ENCODE measurements around the gene LYZL4.

DNA sequence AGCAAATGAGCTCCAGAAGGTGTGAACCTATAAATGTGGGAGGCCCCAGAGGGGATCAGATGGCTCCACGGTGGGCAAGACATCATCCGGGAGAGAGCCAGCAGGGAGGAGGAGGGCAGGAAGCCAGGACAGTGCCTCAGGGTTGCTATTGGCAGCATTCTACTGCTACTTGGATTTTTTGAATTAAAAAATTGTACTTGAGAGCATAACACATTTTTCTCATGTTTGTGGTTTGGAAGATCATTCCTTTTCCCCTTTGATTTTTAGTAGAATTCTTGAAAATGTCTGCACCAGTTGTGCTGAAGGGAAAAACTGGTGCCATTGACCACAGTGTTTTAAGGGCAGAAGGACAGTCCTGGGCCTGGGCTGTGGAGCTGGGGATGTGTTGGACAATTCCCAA, 59.2 kb downstream of the LYZL4 start:
- no peak for TF ChIP-seq ARNTL (CRISPR knock-in tag; IDR thresholded peaks at IDR 0.05; ENCODE audit: borderline replicate concordance, low read depth)
- no peak for TF ChIP-seq ZNF8 (CRISPR knock-in tag; IDR thresholded peaks at IDR 0.05)
- no peak for TF ChIP-seq ZC3H10 (CRISPR knock-in tag; IDR thresholded peaks at IDR 0.05)
- TF ChIP-seq, protein P1, sequence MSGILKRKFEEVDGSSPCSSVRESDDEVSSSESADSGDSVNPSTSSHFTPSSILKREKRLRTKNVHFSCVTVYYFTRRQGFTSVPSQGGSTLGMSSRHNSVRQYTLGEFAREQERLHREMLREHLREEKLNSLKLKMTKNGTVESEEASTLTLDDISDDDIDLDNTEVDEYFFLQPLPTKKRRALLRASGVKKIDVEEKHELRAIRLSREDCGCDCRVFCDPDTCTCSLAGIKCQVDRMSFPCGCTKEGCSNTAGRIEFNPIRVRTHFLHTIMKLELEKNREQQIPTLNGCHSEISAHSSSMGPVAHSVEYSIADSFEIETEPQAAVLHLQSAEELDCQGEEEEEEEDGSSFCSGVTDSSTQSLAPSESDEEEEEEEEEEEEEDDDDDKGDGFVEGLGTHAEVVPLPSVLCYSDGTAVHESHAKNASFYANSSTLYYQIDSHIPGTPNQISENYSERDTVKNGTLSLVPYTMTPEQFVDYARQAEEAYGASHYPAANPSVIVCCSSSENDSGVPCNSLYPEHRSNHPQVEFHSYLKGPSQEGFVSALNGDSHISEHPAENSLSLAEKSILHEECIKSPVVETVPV (CRISPR knock-in tag; IDR thresholded peaks at IDR 0.05): no peak
- TF ChIP-seq BACH2 (CRISPR knock-in tag; IDR thresholded peaks at IDR 0.05; ENCODE audit: borderline replicate concordance): no peak
- TF ChIP-seq ISL1 (CRISPR knock-in tag; IDR thresholded peaks at IDR 0.05): no peak
- TF ChIP-seq ZFP3 (CRISPR knock-in tag; IDR thresholded peaks at IDR 0.05): no peak
- no peak for TF ChIP-seq TOX (CRISPR knock-in tag; IDR thresholded peaks at IDR 0.05; ENCODE audit: borderline replicate concordance)
- TF ChIP-seq, protein P2, sequence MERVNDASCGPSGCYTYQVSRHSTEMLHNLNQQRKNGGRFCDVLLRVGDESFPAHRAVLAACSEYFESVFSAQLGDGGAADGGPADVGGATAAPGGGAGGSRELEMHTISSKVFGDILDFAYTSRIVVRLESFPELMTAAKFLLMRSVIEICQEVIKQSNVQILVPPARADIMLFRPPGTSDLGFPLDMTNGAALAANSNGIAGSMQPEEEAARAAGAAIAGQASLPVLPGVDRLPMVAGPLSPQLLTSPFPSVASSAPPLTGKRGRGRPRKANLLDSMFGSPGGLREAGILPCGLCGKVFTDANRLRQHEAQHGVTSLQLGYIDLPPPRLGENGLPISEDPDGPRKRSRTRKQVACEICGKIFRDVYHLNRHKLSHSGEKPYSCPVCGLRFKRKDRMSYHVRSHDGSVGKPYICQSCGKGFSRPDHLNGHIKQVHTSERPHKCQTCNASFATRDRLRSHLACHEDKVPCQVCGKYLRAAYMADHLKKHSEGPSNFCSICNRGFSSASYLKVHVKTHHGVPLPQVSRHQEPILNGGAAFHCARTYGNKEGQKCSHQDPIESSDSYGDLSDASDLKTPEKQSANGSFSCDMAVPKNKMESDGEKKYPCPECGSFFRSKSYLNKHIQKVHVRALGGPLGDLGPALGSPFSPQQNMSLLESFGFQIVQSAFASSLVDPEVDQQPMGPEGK (CRISPR knock-in tag; IDR thresholded peaks at IDR 0.05; ENCODE audit: borderline replicate concordance): no peak
- TF ChIP-seq PPARA (CRISPR knock-in tag; IDR thresholded peaks at IDR 0.05; ENCODE audit: borderline replicate concordance): no peak
- no peak for TF ChIP-seq RARB (CRISPR knock-in tag; IDR thresholded peaks at IDR 0.05)
- TF ChIP-seq, protein P3, sequence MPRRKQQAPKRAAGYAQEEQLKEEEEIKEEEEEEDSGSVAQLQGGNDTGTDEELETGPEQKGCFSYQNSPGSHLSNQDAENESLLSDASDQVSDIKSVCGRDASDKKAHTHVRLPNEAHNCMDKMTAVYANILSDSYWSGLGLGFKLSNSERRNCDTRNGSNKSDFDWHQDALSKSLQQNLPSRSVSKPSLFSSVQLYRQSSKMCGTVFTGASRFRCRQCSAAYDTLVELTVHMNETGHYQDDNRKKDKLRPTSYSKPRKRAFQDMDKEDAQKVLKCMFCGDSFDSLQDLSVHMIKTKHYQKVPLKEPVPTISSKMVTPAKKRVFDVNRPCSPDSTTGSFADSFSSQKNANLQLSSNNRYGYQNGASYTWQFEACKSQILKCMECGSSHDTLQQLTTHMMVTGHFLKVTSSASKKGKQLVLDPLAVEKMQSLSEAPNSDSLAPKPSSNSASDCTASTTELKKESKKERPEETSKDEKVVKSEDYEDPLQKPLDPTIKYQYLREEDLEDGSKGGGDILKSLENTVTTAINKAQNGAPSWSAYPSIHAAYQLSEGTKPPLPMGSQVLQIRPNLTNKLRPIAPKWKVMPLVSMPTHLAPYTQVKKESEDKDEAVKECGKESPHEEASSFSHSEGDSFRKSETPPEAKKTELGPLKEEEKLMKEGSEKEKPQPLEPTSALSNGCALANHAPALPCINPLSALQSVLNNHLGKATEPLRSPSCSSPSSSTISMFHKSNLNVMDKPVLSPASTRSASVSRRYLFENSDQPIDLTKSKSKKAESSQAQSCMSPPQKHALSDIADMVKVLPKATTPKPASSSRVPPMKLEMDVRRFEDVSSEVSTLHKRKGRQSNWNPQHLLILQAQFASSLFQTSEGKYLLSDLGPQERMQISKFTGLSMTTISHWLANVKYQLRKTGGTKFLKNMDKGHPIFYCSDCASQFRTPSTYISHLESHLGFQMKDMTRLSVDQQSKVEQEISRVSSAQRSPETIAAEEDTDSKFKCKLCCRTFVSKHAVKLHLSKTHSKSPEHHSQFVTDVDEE (CRISPR knock-in tag; IDR thresholded peaks at IDR 0.05): no peak
- TF ChIP-seq, protein P4, sequence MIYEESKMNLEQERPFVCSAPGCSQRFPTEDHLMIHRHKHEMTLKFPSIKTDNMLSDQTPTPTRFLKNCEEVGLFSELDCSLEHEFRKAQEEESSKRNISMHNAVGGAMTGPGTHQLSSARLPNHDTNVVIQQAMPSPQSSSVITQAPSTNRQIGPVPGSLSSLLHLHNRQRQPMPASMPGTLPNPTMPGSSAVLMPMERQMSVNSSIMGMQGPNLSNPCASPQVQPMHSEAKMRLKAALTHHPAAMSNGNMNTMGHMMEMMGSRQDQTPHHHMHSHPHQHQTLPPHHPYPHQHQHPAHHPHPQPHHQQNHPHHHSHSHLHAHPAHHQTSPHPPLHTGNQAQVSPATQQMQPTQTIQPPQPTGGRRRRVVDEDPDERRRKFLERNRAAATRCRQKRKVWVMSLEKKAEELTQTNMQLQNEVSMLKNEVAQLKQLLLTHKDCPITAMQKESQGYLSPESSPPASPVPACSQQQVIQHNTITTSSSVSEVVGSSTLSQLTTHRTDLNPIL (CRISPR knock-in tag; IDR thresholded peaks at IDR 0.05; ENCODE audit: low read depth): no peak
- TF ChIP-seq, protein P5, sequence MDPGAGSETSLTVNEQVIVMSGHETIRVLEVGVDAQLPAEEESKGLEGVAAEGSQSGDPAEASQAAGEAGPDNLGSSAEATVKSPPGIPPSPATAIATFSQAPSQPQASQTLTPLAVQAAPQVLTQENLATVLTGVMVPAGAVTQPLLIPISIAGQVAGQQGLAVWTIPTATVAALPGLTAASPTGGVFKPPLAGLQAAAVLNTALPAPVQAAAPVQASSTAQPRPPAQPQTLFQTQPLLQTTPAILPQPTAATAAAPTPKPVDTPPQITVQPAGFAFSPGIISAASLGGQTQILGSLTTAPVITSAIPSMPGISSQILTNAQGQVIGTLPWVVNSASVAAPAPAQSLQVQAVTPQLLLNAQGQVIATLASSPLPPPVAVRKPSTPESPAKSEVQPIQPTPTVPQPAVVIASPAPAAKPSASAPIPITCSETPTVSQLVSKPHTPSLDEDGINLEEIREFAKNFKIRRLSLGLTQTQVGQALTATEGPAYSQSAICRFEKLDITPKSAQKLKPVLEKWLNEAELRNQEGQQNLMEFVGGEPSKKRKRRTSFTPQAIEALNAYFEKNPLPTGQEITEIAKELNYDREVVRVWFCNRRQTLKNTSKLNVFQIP (CRISPR knock-in tag; IDR thresholded peaks at IDR 0.05; ENCODE audit: borderline replicate concordance, low read depth): no peak
